CD4-positive, alpha-beta memory T cell (primary cell): ENCODE measurements around the gene C6orf132. TPM values are rescaled to one million over a fixed set of nuclear protein-coding genes. Genes with fewer than 3 reads are reported as not detected.

Experiments used
- CTCF ChIA-PET: fragments of 350-600 bp; sonication (Branson Sonifier 250); formaldehyde crosslinking; loops from one replicate; lab custom pipeline; 2021; ENCODE audit warnings: inconsistent platforms; ENCODE audit not compliant: partially characterized antibody; lab: Charles Lee
- POLR2A ChIA-PET: fragments of 350-600 bp; sonication (Branson Sonifier 250); formaldehyde crosslinking; loops from one replicate; lab custom pipeline; 2021; ENCODE audit not compliant: partially characterized antibody; lab: Charles Lee
- DNase-seq, 5 donors: peaks; one replicate each; pipeline versions ENCODE4 v3.0.0 to v3.0.0-alpha.2; 2020 to 2022; ENCODE audit warnings: mixed read lengths in 1 of 5
- H3K27ac ChIP-seq: one replicate; pipeline ENCODE4 v1.7.0; 2013; ENCODE audit warnings: low read depth, low read length
- H3K27me3 ChIP-seq: 2 replicates; pipeline ENCODE4 v1.7.0; 2013; ENCODE audit warnings: mild to moderate bottlenecking, low read length, moderate library complexity; ENCODE audit not compliant: insufficient read depth
- H3K36me3 ChIP-seq: 2 replicates; pipeline ENCODE4 v1.7.0; 2013; ENCODE audit warnings: mild to moderate bottlenecking, low read length, moderate library complexity; ENCODE audit not compliant: insufficient read depth
- H3K4me1 ChIP-seq: 2 replicates; pipeline ENCODE4 v1.7.0; 2013; ENCODE audit warnings: mild to moderate bottlenecking, low read length, moderate library complexity; ENCODE audit not compliant: insufficient read depth
- H3K4me3 ChIP-seq, 2 donors: one replicate each; pipeline ENCODE4 v1.7.0; 2013; ENCODE audit warnings: low read length in 2 of 2, mild to moderate bottlenecking in 1 of 2
- H3K9me3 ChIP-seq, 2 donors: one replicate each; pipeline ENCODE4 v1.7.0; 2013; ENCODE audit warnings: low read length in 2 of 2, control low read depth in 1 of 2; ENCODE audit not compliant: control insufficient read depth in 1 of 2
- H3K27ac Mint-ChIP-seq, 7 donors: one replicate each; pipeline ENCODE4 v1.8.0; 2020 to 2021; ENCODE audit warnings: mixed read lengths in 7 of 7, mild to moderate bottlenecking in 6 of 7, inconsistent platforms in 3 of 7, moderate library complexity in 3 of 7
- H3K27me3 Mint-ChIP-seq, 2 donors: one replicate each; pipeline ENCODE4 v1.8.0; 2020 to 2021; ENCODE audit warnings: mixed read lengths in 2 of 2
- H3K36me3 Mint-ChIP-seq, 2 donors: one replicate each; pipeline ENCODE4 v1.8.0; 2020 to 2021; ENCODE audit warnings: mixed read lengths in 2 of 2, inconsistent platforms in 1 of 2, mild to moderate bottlenecking in 1 of 2
- H3K4me1 Mint-ChIP-seq, 4 donors: one replicate each; pipeline ENCODE4 v1.8.0; 2020 to 2021; ENCODE audit warnings: mixed read lengths in 4 of 4, mild to moderate bottlenecking in 1 of 4
- H3K4me3 Mint-ChIP-seq, 8 donors: one replicate each; pipeline ENCODE4 v1.8.0; 2020 to 2021; ENCODE audit warnings: mixed read lengths in 8 of 8, mild to moderate bottlenecking in 7 of 8, moderate library complexity in 6 of 8, inconsistent platforms in 3 of 8
- H3K9me3 Mint-ChIP-seq, 8 donors: one replicate each; pipeline ENCODE4 v1.8.0; 2020 to 2021; ENCODE audit warnings: mixed read lengths in 8 of 8, mild to moderate bottlenecking in 5 of 8, inconsistent platforms in 3 of 8, moderate library complexity in 1 of 8
- intact Hi-C: fragments of 100-400 bp; cut with micrococcal nuclease; formaldehyde crosslinking; loops from one replicate; pipeline ENCODE4 v1.15.1; 2023
- polyA plus RNA-seq, 2 donors: library from polyadenylated mRNA; unstranded; fragments of 300-500 nt; fragmentation: Illumina TruSeq; gene quantifications; one replicate each; pipeline ENCODE4 v1.2.3, GENCODE V29; 2021
- total RNA-seq, 2 experiments: library from RNA; stranded (reverse); gene quantifications; one replicate each; pipeline ENCODE4 v1.2.3, GENCODE V29; 2021

The C6orf132 gene
- total and polyA plus RNA-seq, 4 experiments from 2014 or later: not detected

- Mint-ChIP-seq H3K4me3 (no peak overlapping the region), H3K4me1 (no peaks in the 10 kb centered on the region), H3K9me3 (no peaks in the 10 kb centered on the region), H3K27ac (peak overlapping the region in 2 of 7 donors; percentile 34 to 71), H3K36me3 (peaks cover 3 to 4% of the 10 kb centered on the region in 2 donors), H3K27me3 (no peaks in the 10 kb centered on the region)
- POLR2A ChIA-PET: no interaction called here
- H3K4me3 ChIP-seq: no peak overlapping the region
- CTCF ChIA-PET: interaction anchor here (1.2 to 3.4 kb wide), 2 partner anchors 13 to 170 kb away, joined by 3 to 23 read pairs; partner anchors contain the start of genes BYSL and MED20
- H3K27me3 ChIP-seq: no peaks in the 10 kb centered on the region
- no peaks in the 10 kb centered on the region for H3K4me1 ChIP-seq
- intact Hi-C loops: no loop called here
- H3K27ac ChIP-seq: no peak overlapping the region
- no peak for DNase-seq
- H3K9me3 ChIP-seq: no peaks in the 10 kb centered on the region
- no peaks in the 10 kb centered on the region for H3K36me3 ChIP-seq
Measured at GRCh38 chr6:42090819-42091717, 51.4 kb downstream of the C6orf132 start.

GRCh38 chr6:42088101-42088591 is 54.3 kb downstream of the C6orf132 start:
- Mint-ChIP-seq H3K27ac (peak overlapping the region in 2 of 7 donors; percentile 48 to 63), H3K9me3 (no peaks in the 10 kb centered on the region), H3K4me1 (no peaks in the 10 kb centered on the region), H3K4me3 (no peak overlapping the region), H3K36me3 (peaks cover 0 to 4% of the 10 kb centered on the region in 2 donors), H3K27me3 (no peaks in the 10 kb centered on the region)
- H3K36me3 ChIP-seq: no peaks in the 10 kb centered on the region
- no peaks in the 10 kb centered on the region for H3K27me3 ChIP-seq
- no peaks in the 10 kb centered on the region for H3K9me3 ChIP-seq
- no peaks in the 10 kb centered on the region for H3K4me1 ChIP-seq
- no peak for DNase-seq
- no peak overlapping the region for H3K27ac ChIP-seq
- CTCF ChIA-PET: no interaction called here
- no peak overlapping the region for H3K4me3 ChIP-seq
- intact Hi-C loops: no loop called here
- POLR2A ChIA-PET: interaction anchor here (0.8 kb wide), 1 partner anchor 8 kb away, joined by 3 read pairs; no protein-coding TSS in a partner anchor

GRCh38 chr6:42086046-42087035 is 56.1 kb downstream of the C6orf132 start:
- Histone ChIP-seq H3K4me3 (no peak overlapping the region), H3K4me1 (no peaks in the 10 kb centered on the region), H3K9me3 (no peaks in the 10 kb centered on the region), H3K36me3 (no peaks in the 10 kb centered on the region), H3K27me3 (no peaks in the 10 kb centered on the region), H3K27ac (no peak overlapping the region)
- CTCF ChIA-PET: interaction anchor here (1.7 kb wide), 1 partner anchor 18 kb away, joined by 5 read pairs; no protein-coding TSS in a partner anchor
- DNase-seq: no peak
- intact Hi-C loops: no loop called here
- POLR2A ChIA-PET: no interaction called here
- Mint-ChIP-seq H3K4me3 (no peak overlapping the region), H3K27ac (no peak overlapping the region), H3K36me3 (peaks cover 0 to 11% of the 10 kb centered on the region in 2 donors), H3K9me3 (no peaks in the 10 kb centered on the region), H3K4me1 (no peaks in the 10 kb centered on the region), H3K27me3 (no peaks in the 10 kb centered on the region)

- no peak overlapping the region for H3K4me3 ChIP-seq
- Mint-ChIP-seq H3K27ac (peak overlapping the region in 1 of 7 donors; percentile 14), H3K27me3 (no peaks in the 10 kb centered on the region), H3K4me3 (no peak overlapping the region), H3K36me3 (peaks cover 4 to 16% of the 10 kb centered on the region in 2 donors), H3K4me1 (no peaks in the 10 kb centered on the region), H3K9me3 (no peaks in the 10 kb centered on the region)
- no peaks in the 10 kb centered on the region for H3K9me3 ChIP-seq
- POLR2A ChIA-PET: interaction anchor here (0.6 kb wide), 1 partner anchor 931 kb away, joined by 3 read pairs; no protein-coding TSS in a partner anchor
- no peak for DNase-seq
- H3K27me3 ChIP-seq: no peaks in the 10 kb centered on the region
- H3K27ac ChIP-seq: no peak overlapping the region
- peaks cover 5% of the 10 kb centered on the region for H3K36me3 ChIP-seq
- CTCF ChIA-PET: no interaction called here
- intact Hi-C loops: no loop called here
- no peaks in the 10 kb centered on the region for H3K4me1 ChIP-seq
Measured at GRCh38 chr6:42084889-42085288, 57.5 kb downstream of the C6orf132 start.

GRCh38 chr6:42083530-42083929 is 58.9 kb downstream of the C6orf132 start:
- POLR2A ChIA-PET: interaction anchor here (0.9 kb wide), 1 partner anchor 33 kb away, joined by 3 read pairs; the partner anchor contains the start of gene TAF8
- Histone ChIP-seq H3K27ac (no peak overlapping the region), H3K4me1 (no peaks in the 10 kb centered on the region), H3K9me3 (no peaks in the 10 kb centered on the region), H3K4me3 (no peak overlapping the region), H3K36me3 (peaks cover 11% of the 10 kb centered on the region), H3K27me3 (no peaks in the 10 kb centered on the region)
- no peaks in the 10 kb centered on the region for H3K9me3 Mint-ChIP-seq
- no peak overlapping the region for H3K4me3 Mint-ChIP-seq
- intact Hi-C loops: no loop called here
- no peaks in the 10 kb centered on the region for H3K4me1 Mint-ChIP-seq
- no peak for DNase-seq
- H3K36me3 Mint-ChIP-seq: peaks cover 5 to 24% of the 10 kb centered on the region in 2 donors
- CTCF ChIA-PET: no interaction called here
- H3K27ac Mint-ChIP-seq: peak overlapping the region in 1 of 7 donors; percentile 48
- no peaks in the 10 kb centered on the region for H3K27me3 Mint-ChIP-seq

GRCh38 chr6:42079941-42080464 is 62.4 kb downstream of the C6orf132 start:
- intact Hi-C loops: no loop called here
- CTCF ChIA-PET: interaction anchor here (2.1 to 3.4 kb wide), 2 partner anchors 24 to 467 kb away, joined by 8 to 13 read pairs; no protein-coding TSS in a partner anchor
- Histone ChIP-seq H3K27me3 (no peaks in the 10 kb centered on the region), H3K4me3 (no peak overlapping the region), H3K9me3 (no peaks in the 10 kb centered on the region), H3K27ac (no peak overlapping the region), H3K4me1 (no peaks in the 10 kb centered on the region), H3K36me3 (peaks cover 33% of the 10 kb centered on the region)
- Mint-ChIP-seq H3K9me3 (peaks cover 0 to 1% (median 0%) of the 10 kb centered on the region in 8 donors), H3K36me3 (peaks cover 16 to 46% of the 10 kb centered on the region in 2 donors), H3K4me3 (no peak overlapping the region), H3K27ac (no peak overlapping the region), H3K27me3 (no peaks in the 10 kb centered on the region), H3K4me1 (peaks cover 0 to 2% (median 0%) of the 10 kb centered on the region in 4 donors)
- no peak for DNase-seq
- POLR2A ChIA-PET: no interaction called here
